ENCODE measurements around the gene TIMM17B.

TIMM17B gene

DNA sequence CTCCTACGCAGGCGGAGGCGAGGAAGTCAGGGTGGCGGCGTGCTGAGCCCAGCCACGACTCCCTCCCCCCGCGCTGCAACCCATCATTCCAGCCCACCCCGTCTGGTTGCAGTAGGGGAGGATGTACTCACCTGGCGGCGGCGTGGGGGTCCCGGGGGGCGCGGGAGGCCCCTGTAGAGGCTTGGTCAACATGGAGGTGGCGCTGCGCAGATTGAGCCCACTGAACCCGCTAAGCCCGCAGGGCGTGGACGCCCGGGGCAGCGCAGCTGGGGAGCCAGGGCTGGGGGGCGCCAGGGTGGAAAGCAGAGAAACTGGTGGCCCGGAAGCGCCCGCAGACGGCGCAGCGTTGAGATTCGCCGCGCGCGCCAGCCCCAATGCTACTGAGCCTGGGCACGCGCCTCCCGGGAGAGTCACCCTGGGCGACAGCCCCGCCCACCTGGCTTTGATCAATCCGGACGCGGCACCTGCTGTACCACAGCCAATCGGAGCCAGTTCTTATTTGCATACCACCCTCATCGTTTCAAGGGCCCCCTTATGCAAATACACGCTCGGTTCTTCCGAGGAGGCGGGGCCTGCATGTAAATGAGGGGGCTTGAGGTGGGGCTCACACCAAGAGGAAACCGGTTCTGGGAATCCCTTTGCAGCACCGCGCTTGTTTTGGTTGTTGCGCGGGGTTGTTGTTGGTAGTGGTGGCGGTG is 21.2 kb upstream of the TIMM17B start, which contains the start of gene PIM2:
TSS of gene PIM2 (minus strand) at position 382 of the 698 bp plus-strand sequence. CDS start at position 192, 190 bp downstream.
- peak; percentile 76 for DNase-seq (ENCODE audit: low spot score)

DNA sequence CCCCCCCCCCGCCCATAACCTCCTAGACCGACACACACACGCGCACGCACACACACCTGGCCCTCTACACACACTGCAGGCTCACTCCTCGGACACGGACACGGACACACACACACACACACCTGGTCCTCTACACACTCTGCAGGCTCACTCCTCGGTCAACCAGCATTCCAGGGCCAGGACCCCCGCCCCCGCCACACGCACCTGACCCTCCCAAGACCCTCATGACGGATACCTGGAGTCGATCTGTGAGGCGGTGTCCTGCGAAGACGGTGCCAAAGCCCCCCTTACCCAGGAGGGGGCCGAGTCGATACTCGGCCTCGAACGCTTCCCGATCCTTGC is 20.7 kb upstream of the TIMM17B start:
- no peak for DNase-seq (ENCODE audit: low spot score)

- peak; percentile 96 for DNase-seq (ENCODE audit: low spot score)
Observed at GRCh38 chrX:48917139-48918001, 19.8 kb upstream of the TIMM17B start.

DNA sequence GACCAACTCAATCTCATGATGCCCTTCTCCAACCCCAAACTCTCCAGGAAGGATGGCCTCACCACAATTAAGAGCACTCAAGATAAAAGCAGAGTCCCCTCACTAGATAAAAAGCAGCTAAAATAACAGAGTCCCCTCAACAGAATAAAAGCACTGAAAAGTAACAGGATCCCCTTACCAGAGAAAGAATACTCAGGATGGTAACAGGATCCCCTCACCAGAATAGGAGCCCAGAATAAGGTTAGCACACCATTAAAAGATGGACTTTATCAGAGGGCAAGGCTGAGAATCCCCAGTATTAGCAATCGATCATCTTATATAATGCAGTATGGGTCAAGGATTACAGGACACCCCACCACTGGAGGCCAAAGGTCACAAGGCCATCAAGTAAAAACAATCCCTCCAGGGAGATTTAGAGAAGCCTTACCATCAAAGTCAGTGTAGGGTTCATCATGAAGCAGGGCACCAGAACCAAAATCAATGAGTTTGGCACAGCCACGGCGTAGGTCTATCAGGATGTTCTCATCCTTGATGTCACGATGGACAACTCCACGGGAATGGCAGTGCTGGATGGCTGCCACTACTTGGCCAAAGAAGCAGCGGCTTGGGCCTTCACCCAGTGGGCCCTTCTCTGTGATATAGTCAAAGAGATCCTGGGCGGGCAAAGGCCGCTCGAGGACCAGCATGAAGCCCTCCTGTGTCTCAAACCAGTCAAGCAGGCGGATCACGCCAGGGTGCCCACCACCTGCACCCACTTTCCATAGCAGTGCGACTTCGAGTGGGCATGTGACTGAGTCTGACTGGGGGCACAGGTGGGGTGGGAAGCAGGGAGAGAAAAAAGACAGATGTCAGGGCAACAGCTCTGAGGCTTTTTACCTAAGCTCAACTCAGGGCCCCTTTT is 17.3 kb upstream of the TIMM17B start:
- DNase-seq (ENCODE audit: low spot score), result no peak

GRCh38 chrX:48913605-48914366 is 16.2 kb upstream of the TIMM17B start:
- no peak for DNase-seq (ENCODE audit: low spot score)

DNA sequence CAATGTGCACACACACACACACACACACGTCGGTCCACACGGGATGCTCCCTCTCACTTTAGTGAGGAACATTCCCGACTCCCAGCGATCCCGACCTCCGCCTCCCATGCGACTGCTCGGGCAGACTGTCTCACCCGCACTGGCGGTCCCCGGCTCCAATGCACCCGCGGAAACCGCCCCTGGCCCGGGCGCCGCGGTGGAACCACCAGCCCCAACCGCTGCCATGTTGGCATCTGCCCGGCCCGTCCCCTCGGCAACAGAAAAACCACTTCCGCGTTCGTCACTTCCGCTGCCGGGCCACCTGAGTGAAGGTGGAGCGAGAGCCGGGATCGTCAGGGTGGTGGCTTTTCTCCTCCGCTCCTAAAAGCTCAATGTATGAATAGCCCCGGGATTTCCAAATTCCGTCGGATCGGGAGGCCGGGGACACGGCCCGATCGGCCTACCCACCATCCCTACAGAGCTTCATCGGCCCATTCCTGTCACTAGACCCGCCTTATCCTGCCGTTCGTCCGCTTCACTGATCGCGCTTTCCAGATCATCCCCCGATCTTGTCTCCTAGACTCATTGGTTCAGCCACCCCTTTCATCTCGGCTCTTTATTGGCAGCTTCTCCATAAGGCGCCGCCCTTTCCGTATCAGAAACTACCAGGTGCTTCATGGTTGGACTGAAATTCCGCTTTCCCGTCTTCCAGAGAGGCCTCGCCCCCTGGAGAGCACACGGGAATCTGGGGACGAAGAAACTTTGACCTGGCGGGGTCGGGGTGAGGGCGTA is 14.0 kb upstream of the TIMM17B start, which contains the start of gene SLC35A2:
TSS of gene SLC35A2 (minus strand) at position 235 of the 771 bp plus-strand sequence. CDS start at position 225, 10 bp downstream.
- DNase-seq (ENCODE audit: low spot score), result peak; percentile 71

DNA sequence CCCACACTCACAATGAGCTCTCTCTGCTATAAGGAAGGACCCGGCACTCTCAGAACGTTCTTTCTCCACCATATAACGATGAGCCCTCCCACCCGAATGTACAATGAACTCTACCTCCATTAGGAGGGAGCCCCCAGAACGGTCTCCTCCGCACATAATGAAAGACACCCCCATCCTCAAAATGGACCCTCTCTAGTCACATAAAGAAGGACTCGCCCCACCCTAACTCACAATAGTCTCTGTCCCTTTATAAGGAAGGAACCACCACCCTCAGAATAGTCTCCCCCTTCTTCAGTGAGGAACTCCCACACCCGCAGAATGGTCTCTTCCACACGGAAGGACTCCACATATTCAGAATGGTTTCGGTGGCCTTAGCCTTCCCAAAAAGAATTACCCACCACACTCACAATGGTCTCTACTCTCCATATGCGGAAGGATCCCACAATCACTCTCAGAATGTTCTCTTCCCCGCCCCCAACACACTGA is 13.4 kb upstream of the TIMM17B start:
- DNase-seq (ENCODE audit: low spot score), result no peak

DNA sequence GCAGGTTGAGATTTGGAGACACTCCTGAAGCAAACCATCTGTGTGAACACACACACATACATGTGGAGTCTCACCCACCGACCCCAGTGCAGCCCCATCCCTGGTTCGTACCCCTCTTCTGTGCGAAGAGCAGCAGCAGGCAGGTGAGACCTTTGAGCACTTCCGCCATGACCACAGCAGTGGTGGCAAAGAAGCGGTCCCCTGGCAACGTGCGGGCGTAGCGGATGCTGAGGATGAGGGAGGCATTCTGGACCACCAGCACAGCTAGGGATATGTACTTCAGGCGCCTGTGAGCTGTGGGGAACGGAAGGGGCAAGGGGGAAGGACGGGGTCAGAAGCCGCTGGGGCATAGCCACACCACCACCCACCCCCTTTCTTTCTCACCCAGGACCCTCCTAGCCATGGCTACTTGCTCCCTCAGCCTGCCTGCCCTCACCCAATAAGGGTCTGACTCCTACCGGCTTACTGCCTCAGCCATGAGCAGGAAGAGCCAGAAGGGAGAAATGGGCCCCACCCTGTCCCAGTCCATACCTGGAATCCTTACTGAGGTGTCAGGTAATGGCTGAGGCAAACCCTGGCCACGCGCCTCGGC is 12.2 kb upstream of the TIMM17B start:
- DNase-seq (ENCODE audit: low spot score), result no peak

DNA sequence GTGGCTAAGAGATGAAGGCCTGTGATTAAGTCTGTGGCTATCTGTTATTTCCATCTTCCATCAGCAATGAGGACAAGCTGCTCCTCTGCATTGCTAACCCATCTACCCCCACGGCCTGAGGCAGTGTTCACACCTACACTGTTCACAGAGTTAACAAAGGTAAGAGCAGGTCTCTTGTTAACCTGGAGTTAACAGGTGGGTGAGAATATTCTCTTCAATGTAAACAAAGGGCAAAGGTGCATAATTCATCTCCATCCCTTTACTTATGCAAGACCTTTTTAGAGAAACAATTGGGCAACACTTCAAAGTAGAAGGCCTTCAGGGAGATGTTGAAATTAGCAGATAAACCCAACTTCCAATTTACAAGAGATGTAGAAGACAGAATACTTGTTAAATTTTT is 11.0 kb upstream of the TIMM17B start:
- no peak for DNase-seq (ENCODE audit: low spot score)

GRCh38 chrX:48905090-48905790 is 7.7 kb upstream of the TIMM17B start:
- DNase-seq (ENCODE audit: low spot score), result no peak

GRCh38 chrX:48904626-48905025 is 7.1 kb upstream of the TIMM17B start:
- no peak for DNase-seq (ENCODE audit: low spot score)

DNA sequence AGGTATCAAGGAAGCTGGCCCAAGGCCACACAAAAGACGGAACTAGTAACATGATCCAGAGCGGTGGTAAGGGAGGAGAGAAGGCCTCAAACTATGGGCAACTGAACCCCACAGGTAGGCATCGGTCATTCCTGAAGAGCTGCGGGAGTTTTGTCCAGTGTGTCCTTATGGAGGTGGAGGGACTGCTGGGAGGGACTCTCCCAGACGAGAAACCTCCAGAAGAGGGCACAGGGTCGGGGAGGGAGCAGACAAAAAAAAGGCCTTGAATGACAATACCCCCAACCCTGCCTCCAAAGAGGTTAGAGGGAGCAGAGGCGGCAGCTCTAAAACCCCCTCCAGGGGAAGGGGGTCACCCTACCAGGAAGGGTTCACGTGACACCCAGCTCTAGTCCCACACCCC is 6.6 kb upstream of the TIMM17B start:
- DNase-seq (ENCODE audit: low spot score), result no peak

- no peak for DNase-seq (ENCODE audit: low spot score)
Observed at GRCh38 chrX:48903290-48903689, 5.7 kb upstream of the TIMM17B start.

DNA sequence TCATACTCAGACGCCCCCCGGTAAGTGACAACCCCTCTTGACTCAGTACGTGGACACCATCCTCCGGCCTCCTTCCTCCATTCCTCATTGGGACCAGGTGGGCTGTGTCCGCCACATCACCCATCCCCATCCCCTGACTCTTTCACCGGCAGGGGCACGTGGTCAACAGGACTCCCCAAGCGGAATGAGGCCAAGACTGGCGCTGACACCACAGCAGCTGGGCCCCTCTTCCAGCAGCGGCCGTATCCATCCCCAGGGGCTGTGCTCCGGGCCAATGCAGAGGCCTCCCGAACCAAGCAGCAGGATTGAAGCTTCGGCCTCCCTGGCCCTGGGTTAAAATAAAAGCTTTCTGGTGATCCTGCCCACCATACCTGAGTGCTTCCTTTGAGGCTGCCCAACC is 5.2 kb upstream of the TIMM17B start:
- no peak for DNase-seq (ENCODE audit: low spot score)

DNA sequence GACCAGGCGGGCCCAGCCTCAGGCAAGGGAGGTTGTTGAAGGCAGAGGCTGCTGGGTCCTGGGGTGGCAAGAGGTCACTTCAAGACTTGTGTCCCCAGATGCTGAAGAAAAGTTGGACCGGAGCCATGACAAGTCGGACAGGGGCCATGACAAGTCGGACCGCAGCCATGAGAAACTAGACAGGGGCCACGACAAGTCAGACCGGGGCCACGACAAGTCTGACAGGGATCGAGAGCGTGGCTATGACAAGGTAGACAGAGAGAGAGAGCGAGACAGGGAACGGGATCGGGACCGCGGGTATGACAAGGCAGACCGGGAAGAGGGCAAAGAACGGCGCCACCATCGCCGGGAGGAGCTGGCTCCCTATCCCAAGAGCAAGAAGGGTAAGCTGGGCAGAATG is 4.6 kb upstream of the TIMM17B start:
- DNase-seq (ENCODE audit: low spot score), result no peak

DNA sequence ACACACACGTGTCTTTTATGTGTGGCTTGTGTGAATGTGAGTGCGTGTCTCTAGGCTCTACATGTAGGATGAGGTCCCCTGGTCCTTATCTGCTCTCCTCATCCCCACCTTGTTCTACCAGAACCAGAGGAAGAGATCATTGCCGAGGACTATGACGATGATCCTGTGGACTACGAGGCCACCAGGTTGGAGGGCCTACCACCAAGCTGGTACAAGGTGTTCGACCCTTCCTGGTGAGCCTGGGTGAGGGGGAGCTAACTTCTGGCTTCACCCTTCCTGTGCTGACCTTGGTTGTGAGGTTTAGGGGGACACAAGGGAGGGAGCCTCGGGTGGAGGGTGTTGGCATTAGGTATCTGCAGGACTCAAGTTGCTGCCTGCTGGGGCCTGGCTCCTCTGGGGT is 3.5 kb upstream of the TIMM17B start:
- DNase-seq (ENCODE audit: low spot score), result no peak

DNA sequence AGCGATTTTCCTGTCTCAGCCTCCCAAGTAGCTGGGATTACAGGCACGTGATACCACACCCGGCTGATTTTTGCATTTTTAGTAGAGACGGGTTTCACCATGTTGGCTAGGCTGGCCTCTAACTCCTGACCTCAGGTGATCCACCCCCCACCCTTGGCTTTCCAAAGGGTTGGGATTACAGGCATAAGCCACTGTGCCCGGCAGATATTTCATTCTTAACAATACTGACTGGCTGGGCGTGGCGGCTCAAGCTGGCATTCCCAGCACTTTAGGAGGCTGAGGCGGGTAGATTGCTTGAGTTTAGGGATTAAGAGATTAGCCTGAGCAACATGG is 1.5 kb upstream of the TIMM17B start:
- DNase-seq (ENCODE audit: low spot score), result no peak

DNA sequence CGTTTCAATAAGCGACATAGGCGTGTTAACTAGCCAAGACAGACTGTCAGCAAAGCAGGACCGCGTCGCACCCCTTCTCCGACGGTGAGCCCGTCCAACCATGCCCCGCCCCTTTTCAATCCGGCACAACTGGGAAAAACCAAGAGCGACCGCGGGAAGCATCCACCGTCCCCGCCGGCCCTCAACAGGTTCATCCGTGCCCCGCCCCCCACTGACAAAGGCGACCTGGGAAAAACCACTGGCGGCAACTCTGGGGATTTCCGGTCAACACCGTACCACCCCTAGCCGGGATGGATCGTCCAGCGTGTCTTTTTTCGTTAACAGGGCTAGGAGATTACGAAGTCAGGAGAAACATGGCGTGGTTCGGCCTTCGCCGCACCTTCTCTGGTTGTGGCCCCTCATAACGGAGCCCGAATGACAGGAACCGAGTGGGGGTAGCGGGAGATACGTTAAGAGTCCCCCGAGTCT is 377 bp downstream of the TIMM17B start:
- peak; percentile 60 for DNase-seq (ENCODE audit: low spot score)

DNA sequence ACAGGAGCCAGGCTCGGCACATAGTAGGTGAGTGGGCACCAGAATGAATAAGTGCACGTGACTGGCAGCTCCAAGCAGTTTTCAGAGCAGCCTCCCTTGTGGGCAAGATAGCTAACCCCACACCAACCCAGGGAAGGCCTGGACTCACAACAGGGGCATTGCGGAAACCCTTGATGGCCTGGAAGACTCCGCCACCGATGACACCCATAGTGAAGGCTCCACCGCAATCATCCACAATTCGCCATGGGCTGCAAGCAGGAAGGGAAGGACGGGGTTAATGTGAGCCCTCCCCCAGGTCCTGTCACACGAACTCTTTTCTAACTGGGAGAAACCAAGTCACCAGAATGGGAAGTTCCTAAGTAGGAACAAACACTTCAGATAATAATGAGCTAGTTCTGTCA is 957 bp downstream of the TIMM17B start:
- DNase-seq (ENCODE audit: low spot score), result no peak

DNA sequence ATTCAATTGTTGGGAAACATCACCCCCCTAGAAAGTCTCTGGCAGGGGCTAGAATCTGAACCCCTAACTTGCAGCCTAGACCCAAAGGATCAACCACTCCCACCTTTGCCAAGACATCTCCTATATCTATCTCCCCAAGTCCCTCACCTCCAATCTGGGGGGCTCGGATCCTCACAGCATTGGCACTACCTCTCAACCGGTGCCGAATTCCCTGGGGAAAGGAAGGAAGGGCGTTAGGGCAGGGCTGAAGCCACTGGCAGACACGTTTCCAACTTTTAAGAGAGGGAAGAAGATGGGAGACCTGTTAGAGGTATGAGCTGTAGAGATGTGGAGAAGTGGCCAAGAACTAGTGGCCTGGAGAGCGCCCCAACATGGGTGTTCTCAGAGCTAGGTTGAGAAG is 2.7 kb downstream of the TIMM17B start:
- no peak for DNase-seq (ENCODE audit: low spot score)
